Mesodermal cell (in vitro differentiated cells): ENCODE results near the gene CTSS. TPM values are rescaled to one million over a fixed set of nuclear protein-coding genes. Genes with fewer than 3 reads are reported as not detected.
A peak's percentile ranks its signal among the peaks of the same experiment; 100 is the strongest.

Source experiments
- H3K27ac ChIP-seq: 2 replicates; pipeline ENCODE4 v1.7.0; 2013; ENCODE audit warnings: mild to moderate bottlenecking, low read depth, low read length, moderate library complexity; ENCODE audit not compliant: severe bottlenecking
- H3K36me3 ChIP-seq: 2 replicates; pipeline ENCODE4 v1.7.1; 2013; ENCODE audit warnings: mild to moderate bottlenecking, low read length, moderate library complexity; ENCODE audit not compliant: control insufficient read depth, insufficient read depth
- H3K4me1 ChIP-seq: one replicate; pipeline ENCODE4 v1.7.1; 2013; ENCODE audit warnings: mild to moderate bottlenecking, low read length; ENCODE audit not compliant: insufficient read depth, control insufficient read depth, poor library complexity, severe bottlenecking
- H3K4me3 ChIP-seq: 2 replicates; pipeline ENCODE4 v1.7.0; 2013; ENCODE audit warnings: low read length, control low read depth, mild to moderate bottlenecking; ENCODE audit not compliant: insufficient read depth, poor library complexity, severe bottlenecking; ENCODE audit errors: extremely low read depth
- H3K9me3 ChIP-seq: 2 replicates; pipeline ENCODE4 v1.7.1; 2013; ENCODE audit warnings: mild to moderate bottlenecking, low read length, moderate library complexity; ENCODE audit not compliant: control insufficient read depth
- WGBS, 2 experiments: methylation state at CpG; one replicate each; pipeline ENCODE4 v1.1.5; 2013; ENCODE audit warnings: missing lambda C conversion rate in 2 of 2; ENCODE audit not compliant: insufficient coverage in 2 of 2; 5-methylcytosine and 5-hydroxymethylcytosine counted together
- polyA plus RNA-seq, 2 experiments: library from polyadenylated mRNA; stranded (reverse); fragments of 50-300 nt; gene quantifications; one replicate each; pipeline ENCODE4 v1.2.3, GENCODE V29; 2013

The CTSS gene
- polyA plus RNA-seq (2013, experiment 1 of 2) = 0.18 TPM
- polyA plus RNA-seq (2013, experiment 2 of 2) = not detected

DNA sequence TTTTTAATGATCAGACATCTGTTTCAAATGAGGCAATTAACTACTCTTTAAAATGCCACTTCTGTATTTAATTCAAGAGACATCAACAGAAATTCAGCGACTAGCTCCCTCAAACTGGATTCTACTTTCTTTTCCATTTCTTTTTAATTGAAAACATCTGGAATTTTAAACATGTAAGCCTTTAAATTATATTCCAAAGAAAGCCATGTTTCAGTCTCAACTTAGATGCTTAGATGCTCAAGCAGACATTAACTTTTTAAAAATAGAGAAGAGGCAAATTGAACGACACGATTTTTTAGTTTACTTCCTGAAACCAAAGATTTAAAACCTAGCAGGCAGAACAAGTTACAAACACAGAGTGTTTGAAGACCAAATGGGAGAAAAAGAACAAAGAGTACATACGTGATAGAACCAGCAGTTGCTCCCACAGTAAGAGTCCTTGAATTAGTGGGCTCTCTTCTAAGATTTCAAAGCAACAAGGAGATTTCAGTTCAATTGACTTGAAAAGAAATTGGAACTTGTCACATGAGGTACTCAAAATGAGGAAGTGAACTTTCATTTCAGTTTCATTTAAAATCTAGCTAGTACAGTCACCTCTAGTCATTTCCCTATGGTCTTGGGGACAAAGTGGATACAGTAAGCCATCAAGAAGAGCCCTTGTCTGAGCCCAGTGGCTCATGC, at the start of gene CTSS:
Gene CTSS (minus strand): TSS at position 483 of the 681 bp plus-strand sequence. CDS start 1,015 bp downstream, outside the sequence.
- Histone ChIP-seq H3K36me3 (no peaks in the 10 kb centered on the region), H3K4me1 (no peaks in the 10 kb centered on the region), H3K9me3 (peaks cover 3% of the 10 kb centered on the region), H3K4me3 (no peak within 1 kb of the TSS), H3K27ac (no peak within 1 kb of the TSS)
- 89 to 94% methylated on average over 3 of the region's 4 CpGs for WGBS, 2 experiments

DNA sequence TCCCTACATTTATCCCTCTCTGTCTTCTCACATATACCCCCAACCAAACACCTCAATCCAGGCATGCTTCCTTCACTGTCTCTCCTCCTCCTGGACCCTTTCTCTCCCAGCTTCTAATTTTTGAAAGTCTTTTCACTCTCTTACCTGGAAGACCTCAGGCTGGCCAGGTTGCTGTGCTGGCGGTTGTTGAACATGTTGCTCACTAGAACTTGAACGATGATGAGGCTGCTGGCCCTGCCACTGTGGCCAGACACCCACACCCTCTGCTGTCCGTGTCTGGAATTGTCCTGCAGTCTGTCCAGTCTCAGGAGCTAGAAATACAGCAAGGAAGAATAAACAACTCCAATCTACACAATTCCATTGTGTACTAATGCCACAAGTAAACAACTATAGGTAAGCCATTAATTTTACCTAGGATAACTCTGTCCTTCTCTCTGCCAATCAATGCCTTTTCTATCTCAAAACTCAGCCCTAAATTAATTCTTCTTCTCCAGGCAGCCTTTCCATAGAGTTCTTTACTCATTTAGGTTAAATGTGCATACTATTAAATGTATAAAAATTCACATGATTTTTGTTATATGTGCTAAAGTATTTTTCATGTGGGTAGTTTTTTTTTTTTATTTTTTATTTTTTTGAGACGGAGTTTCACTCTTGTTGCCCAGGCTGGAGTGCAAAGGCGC, 47.6 kb upstream of the CTSS start:
- Histone ChIP-seq H3K36me3 (peaks cover 72% of the 10 kb centered on the region), H3K4me3 (no peak overlapping the region), H3K4me1 (no peaks in the 10 kb centered on the region), H3K9me3 (no peaks in the 10 kb centered on the region), H3K27ac (no peak overlapping the region)
- WGBS, 2 experiments = 71 to 83% methylated on average over 5 of the region's 5 CpGs

DNA sequence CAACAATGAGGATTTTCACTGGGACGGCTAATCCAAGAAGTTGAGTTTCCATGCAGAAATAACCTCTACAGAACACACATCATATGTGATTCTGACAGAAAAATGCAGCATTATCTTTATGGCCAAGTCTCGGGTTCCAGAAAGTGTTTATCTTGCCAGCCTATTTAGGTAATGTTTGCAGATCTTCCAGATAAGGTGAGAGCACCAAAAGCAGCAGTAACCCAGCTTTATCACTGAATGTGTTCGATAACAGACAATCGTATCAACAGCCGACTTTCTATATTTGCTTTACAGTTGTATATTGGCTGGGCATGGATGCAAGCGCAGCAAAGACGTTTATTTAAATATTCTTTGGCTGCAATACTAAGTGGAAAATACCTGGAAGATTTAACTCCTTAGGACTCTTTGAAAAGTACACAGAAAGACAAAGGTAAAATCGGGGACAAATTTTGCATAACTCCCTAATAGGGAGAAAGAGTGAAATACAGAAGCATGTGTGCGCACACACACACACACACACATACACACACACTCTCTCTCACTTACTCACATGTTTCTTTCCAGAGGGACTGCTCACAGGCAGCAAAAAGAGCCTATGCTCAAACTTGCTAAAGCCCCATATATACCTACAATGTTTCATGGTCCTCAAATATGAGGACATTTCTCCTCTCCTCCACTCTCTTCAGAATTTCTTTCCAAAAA, 45.5 kb upstream of the CTSS start:
- Histone ChIP-seq H3K27ac (no peak overlapping the region), H3K9me3 (no peaks in the 10 kb centered on the region), H3K4me3 (no peak overlapping the region), H3K36me3 (peaks cover 51% of the 10 kb centered on the region), H3K4me1 (no peaks in the 10 kb centered on the region)
- 79 to 100% methylated on average over 5 to 6 of the region's 9 CpGs for WGBS, 2 experiments

DNA sequence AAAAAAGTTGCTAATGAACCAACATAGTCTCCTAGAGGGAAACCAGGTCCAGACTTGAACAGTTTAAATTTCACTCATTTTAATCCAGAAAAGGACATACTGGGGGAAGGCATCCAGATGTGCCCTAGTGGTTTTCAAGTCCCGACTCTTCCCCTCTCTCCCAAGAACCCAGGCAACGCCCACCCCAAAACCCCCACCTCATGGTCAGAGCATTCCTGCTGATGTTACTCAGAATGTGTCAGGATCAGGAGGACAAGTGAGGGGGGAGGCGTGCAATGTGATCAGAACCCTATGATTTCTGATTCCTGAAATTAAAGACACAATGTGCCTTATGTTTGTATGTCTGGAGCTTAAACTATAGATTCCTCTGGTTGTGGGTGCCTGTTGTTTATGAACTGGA, 44.1 kb upstream of the CTSS start:
- H3K27ac ChIP-seq = no peak overlapping the region
- H3K36me3 ChIP-seq = peaks cover 46% of the 10 kb centered on the region
- H3K4me1 ChIP-seq = no peaks in the 10 kb centered on the region
- H3K9me3 ChIP-seq = no peaks in the 10 kb centered on the region
- H3K4me3 ChIP-seq = no peak overlapping the region
- WGBS, 2 experiments = 83% methylated on average over 1 of the region's 3 CpGs; no CpG with 5 or more reads in 1 of the 2 experiments

- H3K27ac ChIP-seq = no peak overlapping the region
- no peaks in the 10 kb centered on the region for H3K9me3 ChIP-seq
- 94 to 100% methylated on average over 2 of the region's 2 CpGs for WGBS, 2 experiments
- H3K4me3 ChIP-seq = no peak overlapping the region
- no peaks in the 10 kb centered on the region for H3K4me1 ChIP-seq
- peaks cover 39% of the 10 kb centered on the region for H3K36me3 ChIP-seq
Observed at GRCh38 chr1:150808846-150809245, 43.3 kb upstream of the CTSS start.

DNA sequence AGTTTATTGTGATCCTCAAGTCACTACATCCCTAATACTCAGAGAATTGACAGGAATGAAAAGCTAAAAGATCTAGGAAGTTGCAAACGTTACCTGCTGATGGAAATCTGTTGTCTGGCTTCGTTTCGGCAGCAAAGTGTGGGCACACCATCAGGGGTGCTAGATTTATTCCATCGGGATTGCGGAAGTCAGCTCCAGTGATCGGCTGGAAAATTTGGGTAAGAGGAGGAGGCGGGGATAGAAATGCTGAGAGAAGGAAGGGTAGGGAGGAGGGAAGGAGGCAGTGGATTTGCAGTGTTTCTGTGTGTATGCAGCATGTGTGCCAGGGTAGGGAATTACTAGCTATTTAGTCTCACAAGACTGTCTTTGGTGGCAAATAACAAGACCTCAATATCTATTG, 42.5 kb upstream of the CTSS start, which contains the start of gene CTSK:
Gene CTSK (minus strand): TSS at position 140 of the 400 bp plus-strand sequence. CDS start 1,455 bp downstream, outside the sequence.
- H3K4me3 ChIP-seq = no peak within 1 kb of the TSS
- H3K4me1 ChIP-seq = no peaks in the 10 kb centered on the region

DNA sequence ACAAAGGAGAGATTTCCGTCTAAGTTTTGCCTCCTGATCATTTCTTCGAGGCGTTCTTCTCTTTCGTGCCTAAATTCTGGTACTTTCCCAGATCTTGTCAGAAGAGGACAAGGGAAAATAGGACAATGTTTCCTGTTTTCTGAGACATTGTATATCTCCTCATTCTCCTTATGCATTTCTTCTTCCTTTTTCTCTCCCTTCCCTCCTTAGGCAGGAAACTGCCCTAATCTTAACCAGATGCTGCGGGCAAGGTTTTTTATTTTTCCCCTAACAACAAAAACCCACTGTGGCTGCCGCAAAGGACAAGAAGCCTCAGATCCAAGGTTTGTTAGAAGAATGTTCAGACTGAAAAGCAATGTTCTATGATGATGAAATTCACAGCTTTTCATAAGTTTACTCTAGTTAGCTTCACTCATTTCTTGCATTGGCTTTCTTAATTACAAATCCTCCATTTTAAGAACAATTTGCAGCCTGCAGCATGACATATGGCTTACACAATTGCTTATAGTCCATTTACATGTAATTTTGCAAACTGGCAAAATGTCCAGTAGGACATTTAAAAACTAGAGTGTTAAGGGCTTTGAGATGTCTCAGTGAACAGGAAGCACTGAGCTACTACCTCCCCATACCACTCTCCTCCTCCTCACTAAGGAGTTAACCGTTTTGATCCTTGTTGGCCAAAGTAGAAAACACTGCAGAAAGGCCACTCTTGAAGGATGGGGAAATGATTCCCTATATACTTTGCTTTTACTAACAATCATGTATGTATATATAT, 41.9 kb upstream of the CTSS start:
- Histone ChIP-seq H3K36me3 (peaks cover 26% of the 10 kb centered on the region), H3K4me3 (no peak overlapping the region), H3K27ac (peak overlapping the region; percentile 8), H3K4me1 (no peaks in the 10 kb centered on the region), H3K9me3 (no peaks in the 10 kb centered on the region)
- WGBS, 2 experiments = 80 to 100% methylated on average over 1 of the region's 7 CpGs

More for the DNA sequence above, 42.5 kb upstream of the CTSS start, which contains the start of gene CTSK:
- H3K36me3 ChIP-seq = peaks cover 33% of the 10 kb centered on the region
- peak within 1 kb of the TSS; percentile 8 for H3K27ac ChIP-seq
- WGBS, 2 experiments = 74 to 76% methylated on average over 5 of the region's 7 CpGs
- H3K9me3 ChIP-seq = no peaks in the 10 kb centered on the region

- Histone ChIP-seq H3K27ac (no peak overlapping the region), H3K9me3 (no peaks in the 10 kb centered on the region), H3K36me3 (peaks cover 10% of the 10 kb centered on the region), H3K4me3 (no peak overlapping the region), H3K4me1 (no peaks in the 10 kb centered on the region)
- 80 to 94% methylated on average over 1 to 2 of the region's 4 CpGs for WGBS, 2 experiments
Observed at GRCh38 chr1:150805899-150806298, 40.3 kb upstream of the CTSS start.

DNA sequence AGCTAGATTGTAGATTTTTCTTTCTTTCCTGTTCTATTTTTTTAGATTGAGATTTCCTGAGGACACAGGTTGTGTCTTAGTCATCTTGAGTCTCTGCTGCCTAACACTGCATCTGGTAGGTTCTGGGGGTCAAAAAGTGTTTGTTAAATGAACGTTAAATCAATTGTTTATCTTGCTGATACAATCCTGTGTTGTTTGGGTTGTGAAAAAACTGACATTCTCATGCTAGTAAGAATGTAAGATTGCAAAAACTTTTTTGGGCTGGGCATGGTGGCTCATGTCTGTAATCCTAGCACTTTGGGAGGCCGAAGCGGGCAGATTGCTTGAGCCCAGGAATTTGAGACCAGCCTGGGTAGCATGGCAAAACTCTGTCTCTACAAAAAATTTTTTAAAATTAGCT, 39.1 kb upstream of the CTSS start:
- Histone ChIP-seq H3K4me1 (no peaks in the 10 kb centered on the region), H3K9me3 (no peaks in the 10 kb centered on the region), H3K27ac (no peak overlapping the region), H3K36me3 (peaks cover 2% of the 10 kb centered on the region), H3K4me3 (no peak overlapping the region)
- 96 to 100% methylated on average over 3 of the region's 3 CpGs for WGBS, 2 experiments

DNA sequence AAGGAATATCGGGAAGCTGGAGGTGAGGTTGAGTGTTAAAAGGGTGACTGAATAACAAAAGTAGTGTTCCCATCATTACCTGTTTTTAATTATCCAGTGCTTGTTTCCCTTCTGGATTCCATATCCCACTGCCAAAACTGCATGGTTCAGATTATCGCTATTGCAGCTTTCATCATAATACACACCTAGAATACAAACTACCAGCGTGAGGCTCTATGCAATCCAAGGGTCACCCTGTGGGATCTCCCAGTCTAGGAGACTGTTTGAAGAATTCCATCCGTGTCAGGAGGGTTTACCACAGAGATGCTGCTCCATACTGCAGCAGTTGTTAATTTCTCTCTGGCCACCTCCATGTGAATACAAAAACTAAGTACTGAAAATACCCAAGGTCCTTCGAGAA, 33.5 kb upstream of the CTSS start:
- H3K4me1 ChIP-seq = no peaks in the 10 kb centered on the region
- 96 to 100% methylated on average over 4 to 5 of the region's 5 CpGs for WGBS, 2 experiments
- no peak overlapping the region for H3K27ac ChIP-seq
- H3K9me3 ChIP-seq = no peaks in the 10 kb centered on the region
- H3K36me3 ChIP-seq = peaks cover 22% of the 10 kb centered on the region
- H3K4me3 ChIP-seq = no peak overlapping the region
